Activated CD4-positive, CD25-positive, alpha-beta regulatory T cell treated with anti-CD3 and anti-CD28 coated beads, Interleukin-2, amount 50 U/mL, for 16 hours (primary cell): ENCODE measurements around the gene KCNT2.

Source experiments
- DNase-seq: peaks from one replicate; pipeline ENCODE4 v3.0.0-alpha.2; 2020; ENCODE audit warnings: low read depth, low spot score

Gene KCNT2

GRCh38 chr1:196207612-196208217, 400.5 kb downstream of the KCNT2 start:
- no peak for DNase-seq

DNA sequence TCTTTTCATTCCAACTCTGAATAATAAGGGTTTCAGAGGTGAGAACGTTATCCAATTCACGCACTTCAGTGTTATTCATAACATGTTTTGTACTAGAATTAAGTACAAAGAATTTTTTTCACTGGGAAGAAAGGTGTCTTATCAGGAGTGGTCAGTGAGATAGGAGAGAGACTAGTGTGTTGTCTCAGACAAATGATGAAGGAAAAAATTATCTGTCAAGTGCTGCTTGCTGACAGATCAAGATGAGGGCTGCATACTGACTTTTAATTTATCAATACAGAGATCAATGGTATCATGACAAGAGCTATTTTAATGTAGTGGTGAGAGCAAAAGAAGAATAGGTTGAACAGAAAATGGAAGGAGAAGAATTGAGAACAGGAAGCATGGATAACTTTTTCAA, 402.4 kb downstream of the KCNT2 start:
- DNase-seq: no peak

DNA sequence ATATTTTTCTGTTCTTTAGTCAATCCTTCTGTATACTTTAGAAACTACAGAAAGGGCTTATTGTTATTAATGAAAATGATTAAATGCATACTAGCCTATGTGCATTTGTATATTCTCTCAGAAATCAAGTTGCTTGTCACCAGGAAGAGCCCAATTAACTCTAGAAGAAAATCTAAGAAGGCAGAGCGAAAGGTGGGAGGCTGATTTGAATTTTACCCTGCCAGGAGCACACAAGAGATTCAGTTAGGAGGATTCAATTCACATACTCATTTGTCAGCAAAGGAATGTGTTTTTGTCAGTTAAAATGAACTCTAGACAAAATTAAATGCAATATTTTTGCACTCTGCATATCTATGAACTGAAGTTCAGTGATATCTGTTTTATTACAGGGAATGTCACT, 411.8 kb downstream of the KCNT2 start:
- no peak for DNase-seq

DNA sequence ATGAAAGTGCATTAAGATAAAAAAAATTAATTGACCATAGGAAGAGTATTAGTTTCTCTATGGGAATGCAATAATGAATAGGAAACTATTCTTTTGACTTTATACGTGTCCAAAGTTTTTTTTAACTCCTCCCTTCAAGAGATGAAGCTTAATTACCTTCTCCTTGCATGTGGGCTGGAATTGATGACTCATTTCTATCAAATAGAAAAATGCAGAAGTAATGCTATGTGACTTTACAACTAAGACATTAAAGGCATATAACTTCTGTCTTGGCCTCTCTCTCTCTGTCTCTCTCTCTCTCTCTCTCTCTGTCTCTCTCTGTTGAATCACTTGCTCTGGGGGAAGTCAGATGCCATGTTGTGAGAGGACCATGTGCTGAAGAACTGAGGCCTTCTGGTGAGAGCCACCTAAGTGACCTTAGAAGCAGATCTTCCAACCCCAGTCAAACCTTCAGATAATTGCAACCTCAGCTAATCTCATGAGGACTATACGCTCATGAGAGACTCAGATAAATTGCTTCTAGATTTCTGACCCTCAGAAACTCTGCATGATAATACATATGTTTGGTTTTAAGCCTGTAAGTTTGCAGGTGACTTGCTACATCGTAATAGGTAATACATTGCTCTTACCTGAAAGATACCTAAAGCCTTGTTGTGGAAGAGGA, 414.2 kb downstream of the KCNT2 start:
- no peak for DNase-seq

- DNase-seq: no peak
These were observed 424.3 kb downstream of the KCNT2 start for GRCh38 chr1:196183941-196184340.

- DNase-seq: no peak
These were observed 426.7 kb downstream of the KCNT2 start for GRCh38 chr1:196181594-196181878.

DNA sequence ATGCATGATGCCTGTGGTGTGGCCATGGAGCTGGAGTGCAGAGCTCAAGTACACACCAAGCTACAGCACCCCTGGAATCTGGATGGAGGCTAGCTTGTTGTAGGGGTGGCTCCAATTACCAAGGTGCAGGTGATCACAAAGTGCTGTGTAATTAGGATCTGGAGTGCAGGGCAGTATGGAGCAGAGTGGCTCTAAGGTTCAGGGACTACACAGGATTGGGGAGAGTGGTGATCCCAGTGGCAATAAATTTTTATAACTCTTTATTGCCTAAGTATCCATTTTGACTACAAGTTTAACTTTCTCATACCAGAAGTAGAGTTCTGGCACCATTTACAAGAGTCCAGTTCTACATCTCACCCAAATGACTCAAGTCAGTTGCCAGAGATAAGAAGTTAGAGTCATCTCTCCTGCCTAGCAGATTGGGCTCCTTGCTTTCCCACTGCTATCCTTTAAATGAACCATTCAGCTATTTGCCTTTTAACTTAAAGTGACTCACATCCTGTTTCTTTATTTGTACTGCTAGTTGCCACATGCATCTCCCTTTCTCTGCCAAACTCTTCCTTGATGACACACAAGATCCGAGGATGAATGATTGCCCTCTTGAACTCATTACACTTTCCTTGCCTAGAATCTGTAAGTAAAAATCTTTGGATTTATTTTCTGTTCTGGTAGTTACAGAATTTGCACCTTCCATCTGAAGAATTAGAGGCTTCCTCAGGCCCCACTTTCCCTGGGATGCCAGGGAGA, 427.2 kb downstream of the KCNT2 start:
- no peak for DNase-seq

- DNase-seq: no peak
These were observed 430.1 kb downstream of the KCNT2 start for GRCh38 chr1:196178083-196178635.
